Progenitor cell of endocrine pancreas (in vitro differentiated cells): ENCODE measurements around the gene MAML2. TPM values are rescaled to one million over a fixed set of nuclear protein-coding genes. Genes with fewer than 3 reads are reported as not detected.
A peak's percentile ranks its signal among the peaks of the same experiment; 100 is the strongest.

Source experiments
- DNase-seq: peaks from one replicate; pipeline ENCODE4 v3.0.0; 2021; ENCODE audit warnings: low spot score; ENCODE audit not compliant: unreplicated experiment
- H3K27ac Mint-ChIP-seq: 2 replicates; pipeline ENCODE4 v1.8.0; 2021; ENCODE audit warnings: mild to moderate bottlenecking, moderate library complexity, mixed read lengths
- H3K27me3 Mint-ChIP-seq: 2 replicates; pipeline ENCODE4 v1.8.0; 2021; ENCODE audit warnings: mixed read lengths
- H3K36me3 Mint-ChIP-seq: 2 replicates; pipeline ENCODE4 v1.8.0; 2022; ENCODE audit warnings: mixed read lengths; ENCODE audit not compliant: insufficient read depth
- H3K4me1 Mint-ChIP-seq: 2 replicates; pipeline ENCODE4 v1.8.0; 2021; ENCODE audit warnings: low read depth, mixed read lengths
- H3K4me3 Mint-ChIP-seq: 2 replicates; pipeline ENCODE4 v1.8.0; 2021; ENCODE audit warnings: low read depth, mild to moderate bottlenecking, moderate library complexity, mixed read lengths
- H3K9me3 Mint-ChIP-seq: 2 replicates; pipeline ENCODE4 v1.8.0; 2021; ENCODE audit warnings: low read depth, mixed read lengths
- total RNA-seq: library from RNA; stranded (reverse); gene quantifications from 2 replicates; pipeline ENCODE4 v1.2.1, GENCODE V29; 2021
- TF ChIP-seq, protein P1 (sequence below): fragments of 200-600 bp; sonication (generic); IDR thresholded peaks from one replicate; pipeline ENCODE4 v1.5.0; 2021; ENCODE audit warnings: antibody characterized with exemption, mild to moderate bottlenecking; ENCODE audit not compliant: unreplicated experiment

Gene MAML2
- total RNA-seq, 1 donor from 2014 or later = 17.6 TPM

- Mint-ChIP-seq H3K36me3 (peaks cover 14% of the 10 kb centered on the region), H3K4me3 (no peak overlapping the region), H3K27me3 (no peaks in the 10 kb centered on the region), H3K4me1 (peaks cover 14% of the 10 kb centered on the region), H3K27ac (no peak overlapping the region), H3K9me3 (no peaks in the 10 kb centered on the region)
- DNase-seq = no peak
- TF ChIP-seq, protein P1, sequence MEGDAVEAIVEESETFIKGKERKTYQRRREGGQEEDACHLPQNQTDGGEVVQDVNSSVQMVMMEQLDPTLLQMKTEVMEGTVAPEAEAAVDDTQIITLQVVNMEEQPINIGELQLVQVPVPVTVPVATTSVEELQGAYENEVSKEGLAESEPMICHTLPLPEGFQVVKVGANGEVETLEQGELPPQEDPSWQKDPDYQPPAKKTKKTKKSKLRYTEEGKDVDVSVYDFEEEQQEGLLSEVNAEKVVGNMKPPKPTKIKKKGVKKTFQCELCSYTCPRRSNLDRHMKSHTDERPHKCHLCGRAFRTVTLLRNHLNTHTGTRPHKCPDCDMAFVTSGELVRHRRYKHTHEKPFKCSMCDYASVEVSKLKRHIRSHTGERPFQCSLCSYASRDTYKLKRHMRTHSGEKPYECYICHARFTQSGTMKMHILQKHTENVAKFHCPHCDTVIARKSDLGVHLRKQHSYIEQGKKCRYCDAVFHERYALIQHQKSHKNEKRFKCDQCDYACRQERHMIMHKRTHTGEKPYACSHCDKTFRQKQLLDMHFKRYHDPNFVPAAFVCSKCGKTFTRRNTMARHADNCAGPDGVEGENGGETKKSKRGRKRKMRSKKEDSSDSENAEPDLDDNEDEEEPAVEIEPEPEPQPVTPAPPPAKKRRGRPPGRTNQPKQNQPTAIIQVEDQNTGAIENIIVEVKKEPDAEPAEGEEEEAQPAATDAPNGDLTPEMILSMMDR = no peak
Measured at GRCh38 chr11:96036863-96037262, 306.1 kb downstream of the MAML2 start.

DNA sequence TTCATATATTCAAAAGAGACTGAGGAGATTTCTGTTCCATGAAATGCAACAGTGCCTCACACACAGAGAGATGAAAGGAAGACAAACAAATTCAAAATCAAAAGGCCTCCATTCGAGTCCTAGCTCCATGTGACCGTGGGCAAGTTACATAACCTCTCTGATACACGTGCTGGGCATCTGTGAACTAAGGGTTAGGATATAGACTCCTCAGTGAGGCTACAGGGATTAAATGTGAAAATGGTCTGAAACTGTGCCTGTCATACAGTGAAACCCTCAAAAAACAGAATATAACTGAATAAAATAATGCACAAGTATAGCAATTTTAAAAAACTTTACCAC is 307.3 kb downstream of the MAML2 start:
- Mint-ChIP-seq H3K9me3 (no peaks in the 10 kb centered on the region), H3K4me1 (peaks cover 14% of the 10 kb centered on the region), H3K27me3 (no peaks in the 10 kb centered on the region), H3K27ac (no peak overlapping the region), H3K36me3 (peaks cover 11% of the 10 kb centered on the region), H3K4me3 (no peak overlapping the region)
- TF ChIP-seq, protein P1 = no peak
- DNase-seq = no peak

DNA sequence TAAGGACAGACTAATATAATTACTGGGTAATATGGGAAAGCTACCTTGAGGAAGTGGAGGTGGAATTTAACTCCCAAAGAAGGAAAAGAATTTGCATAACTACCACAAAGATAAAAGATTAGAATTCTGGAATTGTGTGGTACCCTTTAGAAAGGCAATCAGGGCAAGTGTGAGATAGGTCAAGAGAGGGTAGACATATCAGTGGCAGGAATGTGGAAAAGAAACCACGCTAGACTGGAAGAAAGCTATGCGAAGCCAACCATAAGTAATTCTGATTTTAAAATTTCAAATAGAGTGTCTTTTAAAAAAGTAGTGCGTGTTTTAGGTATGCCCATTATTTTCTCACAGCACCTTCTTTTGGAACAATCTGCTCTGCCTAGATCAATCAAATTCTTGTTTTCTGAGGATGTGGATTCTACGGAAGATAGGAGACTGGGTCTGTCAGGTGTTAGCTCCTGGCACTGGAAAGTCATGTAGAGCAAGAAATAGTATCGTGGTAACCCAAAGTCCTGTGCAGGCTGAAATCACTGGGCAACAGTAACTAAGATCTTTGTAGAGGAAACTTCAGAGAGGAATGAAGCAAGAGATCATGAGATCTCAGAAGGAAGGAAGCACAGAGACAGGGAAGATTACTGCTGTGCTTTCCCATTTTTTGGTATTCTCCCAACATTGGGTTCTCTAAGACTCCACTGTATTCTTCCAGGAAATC is 307.8 kb downstream of the MAML2 start:
- Mint-ChIP-seq H3K9me3 (no peaks in the 10 kb centered on the region), H3K36me3 (peaks cover 11% of the 10 kb centered on the region), H3K4me1 (peaks cover 14% of the 10 kb centered on the region), H3K4me3 (no peak overlapping the region), H3K27me3 (no peaks in the 10 kb centered on the region), H3K27ac (peak overlapping the region; percentile 30)
- DNase-seq = no peak
- TF ChIP-seq, protein P1 = no peak

DNA sequence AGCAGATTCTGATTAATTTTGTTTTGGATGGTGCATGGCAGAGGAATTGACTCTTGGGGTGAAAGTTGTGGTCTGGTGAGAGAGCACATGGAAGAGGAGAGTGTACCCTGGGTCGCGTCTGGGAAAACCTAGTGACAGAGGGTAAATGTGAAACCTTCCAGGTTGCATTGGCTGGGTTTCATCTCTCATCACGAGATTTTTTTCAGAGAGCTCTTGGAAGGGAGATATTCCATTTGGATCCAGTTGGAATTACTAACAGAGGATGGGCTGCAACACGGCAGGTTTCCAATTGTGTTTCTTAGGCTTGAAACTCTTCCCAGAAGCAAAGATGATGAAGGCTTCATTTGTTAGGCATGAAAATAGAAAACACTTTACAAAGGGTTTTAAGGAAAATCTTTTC is 309.4 kb downstream of the MAML2 start:
- H3K9me3 Mint-ChIP-seq = no peaks in the 10 kb centered on the region
- peaks cover 10% of the 10 kb centered on the region for H3K36me3 Mint-ChIP-seq
- H3K4me1 Mint-ChIP-seq = peaks cover 14% of the 10 kb centered on the region
- no peak overlapping the region for H3K27ac Mint-ChIP-seq
- H3K27me3 Mint-ChIP-seq = no peaks in the 10 kb centered on the region
- no peak for DNase-seq
- TF ChIP-seq, protein P1 = no peak
- H3K4me3 Mint-ChIP-seq = no peak overlapping the region

GRCh38 chr11:96033095-96033494 is 309.9 kb downstream of the MAML2 start:
- Mint-ChIP-seq H3K27ac (no peak overlapping the region), H3K27me3 (no peaks in the 10 kb centered on the region), H3K9me3 (no peaks in the 10 kb centered on the region), H3K4me1 (peaks cover 13% of the 10 kb centered on the region), H3K4me3 (no peak overlapping the region), H3K36me3 (peaks cover 10% of the 10 kb centered on the region)
- no peak for DNase-seq
- TF ChIP-seq, protein P1 = no peak
